ENCODE measurements around the gene ABCC3.

Gene ABCC3

DNA sequence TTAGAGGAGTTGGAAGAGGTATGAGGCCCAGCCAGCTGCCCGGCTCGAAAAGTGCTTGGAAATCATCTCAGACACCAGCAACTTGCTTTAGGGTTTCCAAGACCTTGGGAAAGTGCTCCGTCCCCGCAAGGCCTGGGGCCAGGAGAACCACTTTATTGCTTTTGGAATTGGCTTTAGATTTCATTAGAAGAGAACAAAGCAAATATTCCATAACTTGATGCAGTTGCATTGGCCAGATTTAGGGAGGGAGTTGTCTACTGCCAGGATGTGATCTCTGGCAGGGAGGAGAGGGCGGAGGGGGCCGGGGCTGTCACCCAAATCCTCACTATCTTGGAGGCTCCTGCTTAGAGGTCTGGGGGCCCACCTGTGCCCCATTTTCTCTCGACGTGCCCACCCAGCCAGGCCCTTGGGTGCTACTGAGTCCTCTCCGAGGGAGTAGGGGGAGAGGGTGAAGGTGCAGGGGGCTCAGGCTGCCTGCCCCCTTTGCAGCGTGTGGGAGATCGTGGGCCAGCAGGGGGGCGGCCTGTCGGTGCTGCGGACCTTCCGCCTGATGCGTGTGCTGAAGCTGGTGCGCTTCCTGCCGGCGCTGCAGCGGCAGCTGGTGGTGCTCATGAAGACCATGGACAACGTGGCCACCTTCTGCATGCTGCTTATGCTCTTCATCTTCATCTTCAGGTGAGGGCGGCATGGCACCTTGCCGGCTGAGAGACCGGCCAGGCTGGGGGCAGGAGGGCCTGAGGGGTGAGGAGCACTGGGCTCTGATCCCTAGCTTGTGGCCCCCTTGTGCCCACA, 43.5 kb upstream of the ABCC3 start:
- H3K4me3 ChIP-seq (replicated peaks; ENCODE audit: insufficient read depth, low read length) = no peak overlapping the region
- no peak for DNase-seq (ENCODE audit: low read depth in 1 of 2, low spot score in 1 of 2)
- TF ChIP-seq GABPA (IDR thresholded peaks at IDR 0.05; ENCODE audit: low read depth) (no peak), SPI1 (IDR thresholded peaks at IDR 0.05; ENCODE audit: borderline replicate concordance, low read depth) (no peak), REST (IDR thresholded peaks at IDR 0.05; ENCODE audit: insufficient replicate concordance, low read depth) (no peak), POLR2AphosphoS5 (IDR thresholded peaks at IDR 0.05; ENCODE audit: low read depth) (no peak)
- TF ChIP-seq, protein P1, sequence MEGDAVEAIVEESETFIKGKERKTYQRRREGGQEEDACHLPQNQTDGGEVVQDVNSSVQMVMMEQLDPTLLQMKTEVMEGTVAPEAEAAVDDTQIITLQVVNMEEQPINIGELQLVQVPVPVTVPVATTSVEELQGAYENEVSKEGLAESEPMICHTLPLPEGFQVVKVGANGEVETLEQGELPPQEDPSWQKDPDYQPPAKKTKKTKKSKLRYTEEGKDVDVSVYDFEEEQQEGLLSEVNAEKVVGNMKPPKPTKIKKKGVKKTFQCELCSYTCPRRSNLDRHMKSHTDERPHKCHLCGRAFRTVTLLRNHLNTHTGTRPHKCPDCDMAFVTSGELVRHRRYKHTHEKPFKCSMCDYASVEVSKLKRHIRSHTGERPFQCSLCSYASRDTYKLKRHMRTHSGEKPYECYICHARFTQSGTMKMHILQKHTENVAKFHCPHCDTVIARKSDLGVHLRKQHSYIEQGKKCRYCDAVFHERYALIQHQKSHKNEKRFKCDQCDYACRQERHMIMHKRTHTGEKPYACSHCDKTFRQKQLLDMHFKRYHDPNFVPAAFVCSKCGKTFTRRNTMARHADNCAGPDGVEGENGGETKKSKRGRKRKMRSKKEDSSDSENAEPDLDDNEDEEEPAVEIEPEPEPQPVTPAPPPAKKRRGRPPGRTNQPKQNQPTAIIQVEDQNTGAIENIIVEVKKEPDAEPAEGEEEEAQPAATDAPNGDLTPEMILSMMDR (IDR thresholded peaks at IDR 0.05; ENCODE audit: insufficient read depth, low read length) = no peak
- H3K27ac ChIP-seq (replicated peaks) = no peak overlapping the region
- H3K27me3 ChIP-seq (ENCODE audit: insufficient read depth, poor library complexity, severe bottlenecking) = peaks cover 7% of the 10 kb centered on the region

DNA sequence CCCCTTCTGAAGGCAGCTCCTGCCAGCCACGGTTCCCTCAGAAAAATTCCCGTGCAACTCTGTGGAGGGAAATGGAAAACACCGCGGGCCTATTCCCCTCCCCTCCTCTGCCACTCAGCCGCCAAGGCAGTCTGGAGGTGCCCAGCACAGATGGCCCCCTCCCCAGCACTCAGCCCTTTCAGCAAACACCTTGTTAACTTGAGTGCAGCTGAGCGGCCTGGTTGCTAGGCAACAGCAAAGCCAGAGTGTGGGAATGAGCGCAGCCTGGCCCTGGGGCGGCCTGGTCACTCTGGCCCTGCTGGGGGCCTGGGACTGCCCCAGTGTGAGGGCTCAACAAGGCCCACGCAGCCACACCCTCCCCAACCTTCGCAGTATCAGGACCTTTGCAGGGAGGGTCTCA, 41.4 kb upstream of the ABCC3 start:
- DNase-seq (ENCODE audit: low read depth in 1 of 2, low spot score in 1 of 2) = no peak
- H3K4me3 ChIP-seq (replicated peaks; ENCODE audit: insufficient read depth, low read length) = no peak overlapping the region
- H3K27me3 ChIP-seq (ENCODE audit: insufficient read depth, poor library complexity, severe bottlenecking) = peaks cover 4% of the 10 kb centered on the region
- TF ChIP-seq POLR2AphosphoS5 (IDR thresholded peaks at IDR 0.05; ENCODE audit: low read depth) (no peak), SPI1 (IDR thresholded peaks at IDR 0.05; ENCODE audit: borderline replicate concordance, low read depth) (no peak), REST (IDR thresholded peaks at IDR 0.05; ENCODE audit: insufficient replicate concordance, low read depth) (no peak), GABPA (IDR thresholded peaks at IDR 0.05; ENCODE audit: low read depth) (no peak)
- TF ChIP-seq, protein P1 (IDR thresholded peaks at IDR 0.05; ENCODE audit: insufficient read depth, low read length) = no peak
- H3K27ac ChIP-seq (replicated peaks) = no peak overlapping the region

DNA sequence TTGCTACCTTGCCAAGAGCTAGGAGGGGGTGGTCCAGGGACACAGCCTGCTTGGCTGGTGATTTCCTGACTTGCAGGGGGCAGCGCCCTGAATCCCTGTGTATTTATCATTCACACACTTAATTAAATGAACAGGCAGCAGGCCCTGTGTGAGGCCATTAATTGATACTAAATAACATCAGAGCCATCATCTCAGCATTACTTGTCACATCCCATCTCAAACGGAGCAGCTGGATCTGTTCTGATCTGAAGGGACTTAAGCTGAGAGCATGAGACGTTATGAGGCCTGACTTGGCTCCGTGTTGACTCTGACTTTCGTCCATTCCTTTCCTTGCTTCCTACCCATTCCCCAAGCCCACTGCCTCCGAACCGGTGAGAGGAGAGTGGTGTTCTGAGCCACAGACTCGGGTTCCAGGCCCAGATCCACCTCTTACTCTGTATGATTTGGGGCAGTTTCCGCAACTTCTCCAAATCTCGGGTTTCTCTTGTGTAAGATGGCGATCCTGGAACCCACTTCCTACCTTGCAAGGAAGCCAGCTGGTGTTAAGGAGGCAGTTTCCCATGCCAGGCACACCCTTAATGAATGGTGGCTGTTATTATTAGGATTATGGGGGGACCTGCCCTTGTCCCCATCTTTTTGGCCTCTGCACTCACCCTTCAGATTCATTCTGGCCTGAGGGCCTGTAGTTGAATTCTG, 40.4 kb upstream of the ABCC3 start:
- DNase-seq (ENCODE audit: low read depth in 1 of 2, low spot score in 1 of 2) = peak in 1 of 2 experiments; percentile 26
- Histone ChIP-seq H3K27me3 (ENCODE audit: insufficient read depth, poor library complexity, severe bottlenecking) (peaks cover 4% of the 10 kb centered on the region), H3K4me3 (replicated peaks; ENCODE audit: insufficient read depth, low read length) (no peak overlapping the region), H3K27ac (replicated peaks) (no peak overlapping the region)
- TF ChIP-seq SPI1 (IDR thresholded peaks at IDR 0.05; ENCODE audit: borderline replicate concordance, low read depth) = peak; percentile 50; the same call in 1 of the 2 replicates
- no peak for TF ChIP-seq POLR2AphosphoS5 (IDR thresholded peaks at IDR 0.05; ENCODE audit: low read depth)

GRCh38 chr17:50594892-50595291, 39.8 kb upstream of the ABCC3 start:
- DNase-seq (ENCODE audit: low read depth in 1 of 2, low spot score in 1 of 2) = no peak
- no peak for TF ChIP-seq GABPA (IDR thresholded peaks at IDR 0.05; ENCODE audit: low read depth)
- no peak for TF ChIP-seq SPI1 (IDR thresholded peaks at IDR 0.05; ENCODE audit: borderline replicate concordance, low read depth)
- no peak for TF ChIP-seq REST (IDR thresholded peaks at IDR 0.05; ENCODE audit: insufficient replicate concordance, low read depth)
- TF ChIP-seq POLR2AphosphoS5 (IDR thresholded peaks at IDR 0.05; ENCODE audit: low read depth) = no peak
- TF ChIP-seq, protein P1 (IDR thresholded peaks at IDR 0.05; ENCODE audit: insufficient read depth, low read length) = no peak
- Histone ChIP-seq H3K27ac (replicated peaks) (no peak overlapping the region), H3K4me3 (replicated peaks; ENCODE audit: insufficient read depth, low read length) (no peak overlapping the region), H3K27me3 (ENCODE audit: insufficient read depth, poor library complexity, severe bottlenecking) (peaks cover 4% of the 10 kb centered on the region)

All from HL-60 (cell line).